Skeletal muscle tissue (tissue), 2 donors: Measurements from ENCODE around the gene CES4A. TPM values are rescaled to one million over a fixed set of nuclear protein-coding genes. Genes with fewer than 3 reads are reported as not detected.

ENCODE experiments used
- small RNA-seq: library from RNA; depleted of rRNA; stranded (forward); fragments of <200 nt; gene quantifications from one replicate; pipeline ENCODE3, GENCODE V24; 2014
- total RNA-seq: library from RNA; depleted of rRNA; stranded (reverse); fragments of >200 nt; gene quantifications from one replicate; pipeline ENCODE4 v1.2.3, GENCODE V29; 2014

The CES4A gene
- total RNA-seq, 1 donor from 2014 or later = 1.0 TPM

Small RNAs within 50 kb of the gene (small RNA-seq; reads per million reads assigned to genes)
- gene RN7SL543P = not detected

Other genes starting within 250 kb of the CES4A start
- 70.5 TPM for gene DYNC1LI2, start 237.0 kb upstream of the CES4A start, total RNA-seq
- gene TERB1, start 187.0 kb upstream of the CES4A start, total RNA-seq = not detected
- 32.9 TPM for gene NAE1, start 157.6 kb upstream of the CES4A start, total RNA-seq
- gene CA7, start 144.2 kb upstream of the CES4A start, total RNA-seq = not detected
- gene PDP2, start 108.1 kb upstream of the CES4A start, total RNA-seq = 2.6 TPM
- not detected for gene CDH16, start 69.7 kb upstream of the CES4A start, total RNA-seq
- 19.3 TPM for gene RRAD, start 63.1 kb upstream of the CES4A start, total RNA-seq
- 95.0 TPM for gene CIAO2B, start 54.2 kb upstream of the CES4A start, total RNA-seq
- 15.7 TPM for gene CES2, start 53.1 kb upstream of the CES4A start, total RNA-seq
- gene CES3, start 27.3 kb upstream of the CES4A start, total RNA-seq = 0.52 TPM
- gene CBFB, start 40.6 kb downstream of the CES4A start, total RNA-seq = 33.9 TPM
- gene PHAF1, start 121.4 kb downstream of the CES4A start, total RNA-seq = 17.7 TPM
- gene B3GNT9, start 162.4 kb downstream of the CES4A start, total RNA-seq = 7.8 TPM
- gene TRADD, start 171.3 kb downstream of the CES4A start, total RNA-seq = 6.3 TPM
- 1.6 TPM for gene FBXL8, start 171.4 kb downstream of the CES4A start, total RNA-seq
- gene HSF4, start 176.2 kb downstream of the CES4A start, total RNA-seq = 3.7 TPM
- 11.0 TPM for gene NOL3, start 181.9 kb downstream of the CES4A start, total RNA-seq
- 5.2 TPM for gene MATCAP1, start 195.4 kb downstream of the CES4A start, total RNA-seq
- gene EXOC3L1, start 201.5 kb downstream of the CES4A start, total RNA-seq = 5.2 TPM
- 32.4 TPM for gene E2F4, start 203.6 kb downstream of the CES4A start, total RNA-seq
- gene ELMO3, start 210.5 kb downstream of the CES4A start, total RNA-seq = not detected
- 24.5 TPM for gene TMEM208, start 238.5 kb downstream of the CES4A start, total RNA-seq